Uterus (tissue), 2 donors: Measurements from ENCODE around the gene FARS2.

ENCODE experiments used
- CTCF ChIP-seq, 4 experiments: fragments of 200-600 bp in 2 of 4; fragments of 450-650 bp in 2 of 4; sonication (generic) in 2 of 4; IDR thresholded peaks; one replicate each; pipeline ENCODE4 v1.5.1; 2016 to 2019; ENCODE audit warnings: antibody characterized with exemption in 4 of 4, mild to moderate bottlenecking in 2 of 4, moderate library complexity in 1 of 4
- POLR2A ChIP-seq, 2 donors: fragments of 450-650 bp; IDR thresholded peaks; one replicate each; pipeline ENCODE4 v1.6.1; 2016; ENCODE audit warnings: antibody characterized with exemption in 2 of 2, mild to moderate bottlenecking in 1 of 2, moderate library complexity in 1 of 2

DNA sequence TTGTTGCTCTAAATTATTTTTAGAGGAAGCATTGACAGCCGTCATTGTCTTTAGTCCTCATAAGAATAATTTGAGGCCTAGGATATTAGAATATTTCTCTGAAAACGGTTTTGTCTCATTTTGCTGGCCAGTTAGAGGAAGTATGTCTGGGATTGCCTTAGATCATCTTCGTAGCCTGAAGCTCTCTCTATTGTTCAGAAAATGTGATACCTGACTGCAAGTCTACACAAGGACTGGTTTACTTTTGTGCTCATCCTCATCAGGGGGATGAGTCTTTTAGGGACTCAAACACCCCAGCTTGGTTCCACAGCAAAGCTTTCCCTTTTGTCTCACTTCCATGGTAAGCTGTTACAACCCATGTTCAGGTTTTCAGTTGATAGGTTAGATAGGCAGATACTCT is 141.8 kb downstream of the FARS2 start:
- no peak for TF ChIP-seq CTCF (IDR thresholded peaks at IDR 0.05)
- no peak for TF ChIP-seq POLR2A (IDR thresholded peaks at IDR 0.05)
